Lower leg skin (tissue), 4 donors: ENCODE measurements around the gene ZNF385A. TPM values are rescaled to one million over a fixed set of nuclear protein-coding genes. Genes with fewer than 3 reads are reported as not detected.

Experiments
- DNase-seq, 2 donors: peaks; one replicate each; pipeline ENCODE4 v3.0.0-alpha.2; 2019; ENCODE audit warnings: low spot score in 2 of 2
- H3K4me3 ChIP-seq: fragments of 200-600 bp; sonication (generic); 2 replicates; pipeline ENCODE4 v1.5.1; 2017; ENCODE audit warnings: mild to moderate bottlenecking, low read depth; ENCODE audit not compliant: poor library complexity, severe bottlenecking
- CTCF ChIP-seq, 3 donors: fragments of 450-650 bp; IDR thresholded peaks; one replicate each; pipeline ENCODE4 v1.5.1; 2016; ENCODE audit warnings: antibody characterized with exemption in 3 of 3, mild to moderate bottlenecking in 3 of 3, moderate library complexity in 2 of 3
- POLR2A ChIP-seq, 2 donors: fragments of 450-650 bp; IDR thresholded peaks; one replicate each; pipeline ENCODE4 v1.6.1; 2016 to 2017; ENCODE audit warnings: antibody characterized with exemption in 2 of 2, mild to moderate bottlenecking in 1 of 2, moderate library complexity in 1 of 2
- WGBS, 2 donors: methylation state at CpG; one replicate each; pipeline ENCODE4 v1.1.5; 2018; 5-methylcytosine and 5-hydroxymethylcytosine counted together
- intact Hi-C: fragments of 100-400 bp; cut with DNase I; formaldehyde crosslinking; loops from one replicate; pipeline ENCODE4 v1.15.0; 2023; ENCODE audit warnings: low total_unique reads
- total RNA-seq, 4 donors: library from RNA; depleted of rRNA; stranded (reverse); fragments of >200 nt; gene quantifications; one replicate each; pipeline ENCODE4 v1.1.0, GENCODE V29; 2016

The ZNF385A gene
- 100 to 1,000 TPM in 3 of 4 donors, 10 to 100 TPM in 1; 89.0 to 183 (median 146) TPM for total RNA-seq

- H3K4me3 ChIP-seq = no peak within 1 kb of the TSS
- intact Hi-C loops = no loop called here
- DNase-seq = no peak
- TF ChIP-seq CTCF (IDR thresholded peaks at IDR 0.05) = no peak
- TF ChIP-seq POLR2A (IDR thresholded peaks at IDR 0.05) = no peak
- 73 to 85% methylated on average over 1 of the region's 1 CpG for WGBS, 2 donors
Measured at GRCh38 chr12:54384591-54385041, at the start of gene ZNF385A. ZNF385A (minus strand) TSS chr12:54384733; CDS start chr12:54384514, 219 bp downstream.

- WGBS, 2 donors = 81 to 83% methylated on average over 4 of the region's 4 CpGs
- H3K4me3 ChIP-seq = no peak overlapping the region
- TF ChIP-seq POLR2A (IDR thresholded peaks at IDR 0.05) (no peak), CTCF (IDR thresholded peaks at IDR 0.05) (no peak)
- intact Hi-C loops = no loop called here
- DNase-seq = no peak
Measured at GRCh38 chr12:54432815-54433164, 48.3 kb upstream of the ZNF385A start.

GRCh38 chr12:54431911-54432814 lies 47.6 kb upstream of the ZNF385A start:
- H3K4me3 ChIP-seq = no peak overlapping the region
- peak; percentile 71 to 94 for DNase-seq
- no peak for TF ChIP-seq POLR2A (IDR thresholded peaks at IDR 0.05)
- TF ChIP-seq CTCF (IDR thresholded peaks at IDR 0.05) = no peak
- whole genome bisulfite sequencing, 2 donors = 15 to 16% methylated on average over 9 of the region's 9 CpGs
- intact Hi-C loops = no loop called here

GRCh38 chr12:54430471-54431069 lies 46.0 kb upstream of the ZNF385A start:
- 93 to 94% methylated on average over 5 of the region's 5 CpGs for WGBS, 2 donors
- DNase-seq = no peak
- no peak for TF ChIP-seq POLR2A (IDR thresholded peaks at IDR 0.05)
- TF ChIP-seq CTCF (IDR thresholded peaks at IDR 0.05) = no peak
- no peak overlapping the region for H3K4me3 ChIP-seq
- intact Hi-C loops = no loop called here

GRCh38 chr12:54429014-54429471 lies 44.5 kb upstream of the ZNF385A start:
- H3K4me3 ChIP-seq = no peak overlapping the region
- DNase-seq = no peak
- intact Hi-C loops = no loop called here
- 66% methylated on average over 3 of the region's 3 CpGs for WGBS, 2 donors
- TF ChIP-seq POLR2A (IDR thresholded peaks at IDR 0.05) = no peak
- no peak for TF ChIP-seq CTCF (IDR thresholded peaks at IDR 0.05)
